Measurements from ENCODE around the gene CMTM3.

Gene CMTM3

DNA sequence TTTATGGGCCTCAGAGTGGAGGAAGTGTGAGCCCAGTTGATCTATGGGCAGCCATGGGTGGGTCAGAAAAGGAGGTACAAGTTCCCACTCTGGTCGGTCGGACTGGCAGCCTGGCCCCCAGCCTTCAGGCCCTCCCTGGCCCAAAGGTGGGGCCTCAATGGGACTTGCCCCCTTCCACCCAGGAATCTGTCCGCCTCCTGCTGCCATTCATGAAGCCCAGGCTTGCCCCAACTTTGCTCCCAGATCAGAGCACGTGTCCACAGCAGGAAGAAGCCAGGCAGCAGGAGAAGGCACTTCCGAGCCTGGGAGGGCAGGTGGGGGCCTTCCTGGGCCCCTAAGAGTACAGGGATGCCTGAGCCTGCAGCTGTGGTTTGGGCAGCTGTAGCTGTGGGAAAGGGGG lies 3.0 kb upstream of the CMTM3 start:
- no peak overlapping the region for H3K4me3 ChIP-seq (ENCODE audit: low read depth, low read length)
- no peak for DNase-seq (ENCODE audit: low read depth)
- TF ChIP-seq, protein P1, sequence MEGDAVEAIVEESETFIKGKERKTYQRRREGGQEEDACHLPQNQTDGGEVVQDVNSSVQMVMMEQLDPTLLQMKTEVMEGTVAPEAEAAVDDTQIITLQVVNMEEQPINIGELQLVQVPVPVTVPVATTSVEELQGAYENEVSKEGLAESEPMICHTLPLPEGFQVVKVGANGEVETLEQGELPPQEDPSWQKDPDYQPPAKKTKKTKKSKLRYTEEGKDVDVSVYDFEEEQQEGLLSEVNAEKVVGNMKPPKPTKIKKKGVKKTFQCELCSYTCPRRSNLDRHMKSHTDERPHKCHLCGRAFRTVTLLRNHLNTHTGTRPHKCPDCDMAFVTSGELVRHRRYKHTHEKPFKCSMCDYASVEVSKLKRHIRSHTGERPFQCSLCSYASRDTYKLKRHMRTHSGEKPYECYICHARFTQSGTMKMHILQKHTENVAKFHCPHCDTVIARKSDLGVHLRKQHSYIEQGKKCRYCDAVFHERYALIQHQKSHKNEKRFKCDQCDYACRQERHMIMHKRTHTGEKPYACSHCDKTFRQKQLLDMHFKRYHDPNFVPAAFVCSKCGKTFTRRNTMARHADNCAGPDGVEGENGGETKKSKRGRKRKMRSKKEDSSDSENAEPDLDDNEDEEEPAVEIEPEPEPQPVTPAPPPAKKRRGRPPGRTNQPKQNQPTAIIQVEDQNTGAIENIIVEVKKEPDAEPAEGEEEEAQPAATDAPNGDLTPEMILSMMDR (conservative IDR thresholded peaks at IDR 0.05; ENCODE audit: low read depth, low read length) = no peak

DNA sequence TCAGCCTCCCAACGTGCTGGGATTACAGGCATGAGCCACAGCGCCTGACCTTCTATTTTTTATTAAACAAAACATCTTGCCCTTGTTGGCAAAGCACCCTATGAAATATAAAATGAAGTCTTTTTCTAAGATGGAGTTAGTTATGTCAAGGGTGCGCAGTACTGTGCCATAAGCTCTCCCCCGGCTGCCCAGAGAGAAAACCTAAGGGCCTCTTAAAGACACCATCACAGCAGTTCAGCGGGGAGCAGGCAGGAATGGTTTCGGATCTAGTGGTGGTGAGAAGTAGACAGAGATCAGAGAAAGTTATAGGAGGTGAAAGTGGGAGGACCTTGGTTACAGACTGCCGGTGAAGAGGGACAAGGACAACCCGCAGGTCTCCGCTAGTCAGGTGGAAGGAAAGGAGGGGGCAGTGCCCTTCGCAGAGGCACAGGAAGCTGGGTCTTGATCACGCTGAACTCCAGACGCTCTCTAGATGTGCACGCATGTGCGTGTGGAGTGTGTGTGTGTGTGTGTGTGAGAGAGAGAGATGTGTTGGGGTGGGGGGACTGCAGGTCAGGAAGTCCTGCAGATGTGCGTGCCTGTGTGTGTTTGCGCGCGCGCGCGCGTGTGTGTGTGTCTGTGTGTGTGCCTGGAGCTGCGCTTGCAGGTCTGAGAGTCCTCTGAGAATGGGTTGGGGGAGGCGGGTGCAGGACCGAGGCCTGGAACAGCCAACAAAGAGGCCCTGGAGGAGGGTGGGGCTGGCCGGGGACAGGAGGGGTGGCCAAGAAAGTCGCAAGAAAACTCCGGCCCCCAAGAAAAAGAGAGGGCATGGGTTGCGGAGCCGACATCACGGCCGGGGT lies 748 bp upstream of the CMTM3 start:
- DNase-seq (ENCODE audit: low read depth) = peak; percentile 66
- peak overlapping the region; percentile 74 for H3K4me3 ChIP-seq (ENCODE audit: low read depth, low read length)
- TF ChIP-seq, protein P1 (conservative IDR thresholded peaks at IDR 0.05; ENCODE audit: low read depth, low read length) = no peak

DNA sequence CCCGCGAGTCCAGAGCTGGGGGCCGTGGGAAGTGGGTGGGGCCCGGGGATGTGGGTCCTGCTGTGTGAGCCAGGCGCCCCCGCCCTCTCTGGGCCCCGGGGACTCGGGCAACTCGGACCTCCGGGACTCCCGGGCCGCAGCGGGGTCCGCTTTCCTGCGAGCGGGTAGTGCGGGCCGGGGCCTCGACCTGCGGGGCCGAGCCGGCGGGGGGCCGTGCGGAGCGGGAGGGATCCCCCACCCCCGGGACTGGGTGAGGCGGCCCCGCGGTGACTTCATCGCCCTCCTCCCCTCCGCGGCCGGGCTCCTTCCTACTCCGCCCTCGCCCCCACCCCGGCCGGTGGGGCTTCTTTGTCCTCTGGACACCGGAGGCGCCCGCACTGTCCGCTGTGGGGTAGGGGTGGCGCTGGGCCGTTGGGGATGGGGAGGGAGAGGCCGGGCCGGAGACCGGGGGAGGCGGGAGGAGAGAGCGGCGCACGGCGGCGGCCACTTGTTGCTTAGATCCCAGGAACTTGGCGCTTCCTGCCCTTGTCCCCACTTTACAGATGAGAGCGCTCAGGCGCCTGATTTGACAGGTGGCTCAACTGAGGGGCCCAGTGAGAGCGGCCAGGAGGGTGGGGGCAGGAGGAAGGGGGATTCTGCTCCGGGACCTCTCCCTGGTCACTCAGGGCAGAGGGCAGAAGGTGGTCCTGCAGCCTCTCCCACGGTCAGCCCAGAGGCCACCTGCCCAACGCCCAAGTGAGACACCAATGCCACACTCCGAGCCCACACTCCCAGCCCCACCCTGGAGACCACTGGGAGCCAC lies 874 bp downstream of the CMTM3 start:
- H3K4me3 ChIP-seq (ENCODE audit: low read depth, low read length) = peak overlapping the region; percentile 74
- DNase-seq (ENCODE audit: low read depth) = peak; percentile 38
- TF ChIP-seq, protein P1 (conservative IDR thresholded peaks at IDR 0.05; ENCODE audit: low read depth, low read length) = no peak

DNA sequence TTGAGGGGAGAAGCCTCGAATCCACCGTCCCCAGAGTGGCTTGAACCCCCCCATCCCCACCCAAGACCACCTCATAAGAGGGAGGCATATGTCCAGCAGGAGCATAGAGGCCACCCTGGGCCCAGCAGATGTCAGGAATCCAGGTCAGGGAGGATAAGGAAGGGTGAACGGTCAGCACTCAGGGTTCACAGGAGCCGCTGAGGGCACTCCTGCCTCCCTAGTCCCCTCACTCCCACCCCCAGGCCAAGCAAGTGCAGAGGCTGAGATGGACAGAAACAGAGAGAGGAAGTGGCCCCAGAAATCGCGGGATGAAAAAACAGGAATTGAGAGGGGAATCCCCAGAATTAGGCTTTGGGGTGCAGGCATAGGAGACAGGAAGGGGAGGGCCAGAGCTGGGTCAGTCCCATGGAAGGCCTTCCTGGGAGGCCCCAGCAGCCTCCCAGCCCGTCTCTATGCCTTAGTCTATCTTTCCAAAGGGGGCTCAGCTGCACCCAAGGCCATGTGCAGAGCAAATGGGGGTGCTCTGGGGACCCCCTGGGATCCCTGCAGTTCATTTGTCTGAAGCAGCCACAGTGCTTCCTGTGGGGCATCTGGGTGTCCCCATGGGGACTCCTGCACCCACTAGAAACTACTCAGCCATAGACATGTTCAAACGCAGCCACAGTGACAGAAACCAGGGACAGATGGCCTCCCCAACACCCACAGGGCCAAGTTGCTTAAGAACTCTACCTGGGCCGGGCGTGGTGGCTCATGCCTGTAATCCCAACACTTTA lies 1.7 kb downstream of the CMTM3 start:
- TF ChIP-seq, protein P1 (conservative IDR thresholded peaks at IDR 0.05; ENCODE audit: low read depth, low read length) = no peak
- H3K4me3 ChIP-seq (ENCODE audit: low read depth, low read length) = peak overlapping the region; percentile 74
- no peak for DNase-seq (ENCODE audit: low read depth)

DNA sequence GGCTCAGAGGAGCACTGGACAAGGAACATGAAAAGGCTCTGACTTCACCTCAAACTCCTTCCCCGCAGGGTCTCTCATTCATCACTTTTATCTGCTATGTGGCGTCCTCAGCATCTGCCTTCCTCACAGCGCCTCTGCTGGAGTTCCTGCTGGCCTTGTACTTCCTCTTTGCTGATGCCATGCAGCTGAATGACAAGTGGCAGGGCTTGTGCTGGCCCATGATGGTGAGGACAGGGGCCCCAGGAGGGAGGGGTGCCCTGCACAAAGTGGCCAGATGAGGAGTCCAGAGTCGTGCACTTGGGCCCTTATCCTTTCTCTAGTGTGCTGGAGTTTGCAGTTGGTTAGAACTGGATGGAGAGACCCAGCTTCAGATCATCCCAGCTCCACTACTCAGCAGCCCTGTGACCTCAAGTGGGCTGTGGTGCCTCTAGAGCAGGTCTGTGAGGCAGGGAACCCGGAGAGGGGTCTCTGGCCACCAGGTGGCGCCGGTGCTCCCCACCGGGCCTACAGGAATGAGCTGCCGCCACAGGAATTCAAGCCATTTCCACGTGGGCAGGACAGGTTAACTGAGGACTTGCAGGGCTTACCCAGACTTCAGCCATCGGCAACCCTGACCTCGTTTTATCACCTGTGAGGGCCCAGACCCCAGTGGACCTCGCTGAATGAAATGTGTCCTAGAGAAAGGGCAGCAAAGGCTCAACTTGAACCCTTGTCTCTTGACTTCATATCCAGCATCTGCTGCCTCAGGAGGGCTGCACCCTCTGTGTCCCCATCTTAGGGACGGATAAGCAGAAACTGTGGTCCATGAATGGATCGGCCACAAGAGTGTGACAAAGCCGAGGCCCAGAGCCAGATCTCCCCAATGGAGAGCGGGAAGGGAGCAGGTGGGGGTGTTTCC lies 4.0 kb downstream of the CMTM3 start:
- no peak overlapping the region for H3K4me3 ChIP-seq (ENCODE audit: low read depth, low read length)
- peak; percentile 95 for DNase-seq (ENCODE audit: low read depth)
- TF ChIP-seq, protein P1 (conservative IDR thresholded peaks at IDR 0.05; ENCODE audit: low read depth, low read length) = peak; percentile 95

DNA sequence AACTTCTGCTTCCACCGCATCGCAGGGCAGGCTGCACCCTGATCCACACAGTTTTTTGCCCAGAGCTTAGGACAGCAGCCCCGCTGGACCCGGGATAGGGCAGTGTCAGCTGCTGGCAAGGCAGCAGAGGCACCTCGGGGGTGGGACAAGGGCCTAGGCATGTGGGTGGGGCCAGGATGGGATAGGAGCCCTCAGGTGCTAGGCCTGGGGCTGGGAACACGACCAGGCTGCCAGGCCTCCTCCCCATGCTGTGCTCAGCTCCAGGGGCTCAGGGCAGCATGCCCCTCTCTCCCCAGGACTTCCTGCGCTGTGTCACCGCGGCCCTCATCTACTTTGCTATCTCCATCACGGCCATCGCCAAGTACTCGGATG lies 4.6 kb downstream of the CMTM3 start:
- no peak overlapping the region for H3K4me3 ChIP-seq (ENCODE audit: low read depth, low read length)
- DNase-seq (ENCODE audit: low read depth) = no peak
- TF ChIP-seq, protein P1 (conservative IDR thresholded peaks at IDR 0.05; ENCODE audit: low read depth, low read length) = no peak

Measured in choroid plexus epithelial cell (primary cell).